GM12801 (cell line): ENCODE results near the gene SPNS1.

Source experiments
- CTCF ChIP-seq: IDR thresholded peaks from one replicate; pipeline ENCODE4 v1.5.1; 2011; ENCODE audit warnings: control low read depth; ENCODE audit not compliant: insufficient read length; ENCODE audit errors: extremely low read depth

The SPNS1 gene

DNA sequence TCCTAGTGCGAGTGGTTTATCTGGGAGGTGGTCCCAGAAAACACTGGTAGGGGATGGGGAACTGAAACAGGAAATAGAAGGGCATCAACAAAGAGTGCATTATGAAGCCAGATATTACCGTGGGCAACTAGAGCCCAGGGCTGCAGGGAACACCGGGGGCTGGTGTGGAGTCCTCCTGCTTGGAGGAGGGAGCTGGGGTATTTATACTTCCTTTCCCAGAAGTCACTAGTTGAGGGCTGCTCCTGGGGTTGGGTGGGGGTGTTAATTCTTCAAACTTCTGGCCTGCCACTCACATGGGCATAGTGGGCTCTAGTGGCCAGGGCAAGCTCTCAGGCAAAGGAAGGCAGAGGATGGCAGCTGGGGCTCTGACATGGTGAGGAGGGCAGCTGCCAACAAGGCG, 25.0 kb downstream of the SPNS1 start:
- no peak for TF ChIP-seq CTCF

DNA sequence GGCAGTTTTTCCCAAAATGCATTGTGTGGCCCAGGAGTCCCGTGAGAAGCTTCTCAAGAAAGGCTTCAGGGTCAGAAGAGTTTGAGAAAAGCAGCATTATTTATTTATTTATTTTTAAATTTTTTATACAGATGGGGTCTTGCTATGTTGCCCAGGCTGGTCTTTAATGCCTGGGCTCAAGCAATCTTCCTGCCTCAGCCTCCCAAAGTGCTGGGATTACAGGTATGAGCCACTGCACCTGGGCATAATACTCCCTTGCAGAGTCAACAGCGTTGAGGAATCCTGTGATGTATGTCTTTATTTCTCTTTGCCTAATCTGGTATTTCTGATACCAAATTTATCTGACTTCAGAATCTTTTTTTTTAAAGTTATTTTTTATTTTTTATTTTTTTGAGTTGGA, 25.4 kb downstream of the SPNS1 start:
- TF ChIP-seq CTCF, result no peak

GRCh38 chr16:29007730-29008593, 33.4 kb downstream of the SPNS1 start:
- no peak for TF ChIP-seq CTCF

DNA sequence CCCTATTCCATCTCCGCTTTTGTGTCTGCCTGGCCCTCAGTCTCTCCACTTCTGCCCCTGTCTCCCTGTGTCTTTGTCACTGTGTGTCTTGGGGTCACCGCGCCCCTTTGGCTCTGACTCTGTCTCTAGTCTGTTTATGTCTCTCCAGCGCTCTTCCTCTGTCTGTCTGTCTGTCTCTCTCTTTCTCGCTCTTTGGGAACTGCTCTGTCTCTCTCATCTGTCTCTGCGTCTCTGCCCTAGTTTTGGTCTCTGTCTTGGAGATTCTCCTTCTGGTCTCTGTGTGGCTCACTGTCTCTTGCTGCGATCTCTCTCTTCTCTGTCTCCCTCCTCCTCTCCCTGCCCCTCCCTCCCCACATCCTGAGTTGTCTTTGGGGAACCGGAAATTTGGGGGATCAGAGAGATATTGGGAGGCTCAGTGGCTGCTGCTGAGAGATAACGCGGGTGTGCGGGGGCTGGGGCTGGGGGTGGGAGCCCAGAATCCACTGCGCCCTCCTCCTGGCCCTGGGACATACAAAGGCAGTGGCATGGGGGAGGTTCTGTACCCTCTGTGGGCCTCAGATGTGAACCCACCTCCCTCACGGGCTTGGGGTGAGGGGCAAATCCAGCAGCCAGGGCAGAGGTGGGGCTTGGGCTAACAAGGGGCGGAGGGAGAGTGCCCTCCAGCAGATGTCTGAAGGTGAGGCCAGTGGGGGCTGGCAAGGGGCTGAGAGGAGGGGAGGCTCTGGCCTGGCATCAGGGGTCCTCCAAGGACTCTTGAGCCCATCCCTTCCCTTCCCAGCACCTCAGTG, 34.7 kb downstream of the SPNS1 start:
- TF ChIP-seq CTCF, result no peak

GRCh38 chr16:29009838-29010166, 35.2 kb downstream of the SPNS1 start:
- no peak for TF ChIP-seq CTCF

DNA sequence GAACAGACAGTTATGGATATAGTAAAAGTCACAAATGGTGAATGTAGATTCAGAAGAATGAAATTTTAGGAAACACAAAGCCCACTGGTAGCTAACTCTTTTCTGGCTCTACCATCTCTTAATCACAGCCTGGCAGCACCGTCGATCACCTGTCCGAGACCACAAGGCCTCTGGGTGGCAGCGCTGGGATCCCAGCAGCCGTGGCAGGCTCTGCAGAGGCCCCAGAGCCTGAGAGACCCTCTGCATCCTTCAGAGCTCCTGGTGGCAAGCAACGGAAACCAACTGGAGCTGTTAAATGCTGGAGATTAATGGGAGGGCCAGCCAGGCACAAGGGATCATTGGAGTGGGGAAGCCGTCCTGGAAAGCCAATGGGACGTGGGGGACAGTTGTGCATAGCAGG, 36.5 kb downstream of the SPNS1 start:
- no peak for TF ChIP-seq CTCF

DNA sequence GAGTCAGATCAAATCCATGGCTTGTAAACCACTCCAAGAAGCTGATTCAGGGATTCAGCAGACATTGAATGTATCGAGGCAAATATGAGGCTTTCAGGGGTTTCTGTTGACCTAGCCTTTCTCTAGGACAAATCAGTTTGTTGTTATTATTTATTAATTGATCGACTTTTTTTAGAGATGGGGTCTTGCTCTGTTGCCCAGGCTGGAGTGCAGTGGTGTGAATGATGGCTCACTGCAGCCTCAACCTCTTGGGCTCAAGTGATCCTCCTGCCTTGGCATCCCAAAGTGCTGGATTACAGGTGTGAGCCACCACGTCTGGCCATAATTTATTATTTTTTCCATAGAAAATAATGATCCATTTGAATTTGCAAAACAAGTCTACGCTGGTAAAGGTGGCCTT, 37.3 kb downstream of the SPNS1 start:
- TF ChIP-seq CTCF, result no peak
